Pulmonary artery endothelial cell (primary cell): ENCODE measurements around the gene KIF25. TPM values are rescaled to one million over a fixed set of nuclear protein-coding genes. Genes with fewer than 3 reads are reported as not detected.

ENCODE experiments used
- DNase-seq: peaks from one replicate; pipeline ENCODE4 v3.0.0-alpha.2; 2011; ENCODE audit warnings: low read depth, low spot score
- total RNA-seq: library from RNA; depleted of rRNA; stranded (reverse); fragments of >200 nt; gene quantifications from 2 replicates; pipeline ENCODE4 v1.2.3, GENCODE V29; 2014

KIF25 gene
- total RNA-seq: not detected in 2 replicates

GRCh38 chr6:167997642-167998041, at the start of gene KIF25:
TSS of gene KIF25 (plus strand) at chr6:167997671. CDS start at chr6:168029586, 31,915 bp downstream.
- no peak for DNase-seq

- DNase-seq: no peak
These were observed 49.8 kb upstream of the KIF25 start for GRCh38 chr6:167947716-167948115.

DNA sequence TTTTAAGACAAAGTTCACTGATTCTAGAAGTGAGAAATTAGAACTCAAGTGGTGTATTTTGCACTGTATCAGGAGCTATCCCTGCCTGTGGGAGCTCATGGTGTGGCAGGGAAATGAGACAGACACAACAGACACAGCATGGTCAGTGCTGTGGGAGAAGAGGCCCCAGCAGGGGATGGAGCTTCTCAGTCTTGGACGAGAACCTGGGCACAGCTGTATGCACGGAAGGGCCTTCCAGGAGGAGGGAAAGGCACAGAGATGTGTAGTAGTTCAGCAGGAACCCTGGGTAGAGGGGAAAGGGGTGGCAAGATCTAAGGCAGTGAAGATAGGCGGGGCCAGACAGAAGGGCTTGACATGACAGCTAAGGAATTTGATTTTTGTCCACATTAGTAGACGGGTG, 48.8 kb upstream of the KIF25 start:
- DNase-seq: no peak

GRCh38 chr6:167949121-167949684, 48.3 kb upstream of the KIF25 start:
- DNase-seq: no peak

DNA sequence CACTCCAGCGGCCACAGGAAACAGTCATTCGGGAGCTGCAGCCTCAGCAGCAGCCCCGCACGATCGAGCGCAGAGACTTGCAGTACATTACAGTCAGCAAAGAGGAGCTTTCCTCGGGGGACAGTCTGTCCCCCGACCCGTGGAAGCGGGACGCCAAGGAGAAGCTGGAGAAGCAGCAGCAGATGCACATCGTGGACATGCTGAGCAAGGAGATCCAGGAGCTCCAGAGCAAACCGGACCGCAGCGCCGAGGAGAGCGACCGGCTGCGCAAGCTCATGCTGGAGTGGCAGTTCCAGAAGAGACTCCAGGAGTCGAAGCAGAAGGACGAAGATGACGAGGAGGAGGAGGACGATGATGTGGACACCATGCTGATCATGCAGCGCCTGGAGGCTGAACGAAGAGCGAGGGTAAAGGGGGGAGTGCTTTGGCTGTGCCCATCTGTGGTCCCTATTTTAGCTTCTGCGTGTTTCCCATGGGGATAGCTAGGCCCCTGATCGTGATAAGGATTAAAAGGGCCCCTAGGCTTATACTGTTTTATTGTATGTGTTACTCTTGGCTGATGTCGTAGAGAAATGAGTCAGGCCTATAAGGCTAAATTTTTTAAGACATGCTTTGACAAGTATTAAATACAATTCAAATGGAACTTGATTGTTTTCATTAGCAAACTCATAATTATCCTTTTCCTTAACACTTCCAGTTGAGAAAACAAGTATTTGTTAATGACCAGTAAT, 45.5 kb upstream of the KIF25 start:
- DNase-seq: no peak

DNA sequence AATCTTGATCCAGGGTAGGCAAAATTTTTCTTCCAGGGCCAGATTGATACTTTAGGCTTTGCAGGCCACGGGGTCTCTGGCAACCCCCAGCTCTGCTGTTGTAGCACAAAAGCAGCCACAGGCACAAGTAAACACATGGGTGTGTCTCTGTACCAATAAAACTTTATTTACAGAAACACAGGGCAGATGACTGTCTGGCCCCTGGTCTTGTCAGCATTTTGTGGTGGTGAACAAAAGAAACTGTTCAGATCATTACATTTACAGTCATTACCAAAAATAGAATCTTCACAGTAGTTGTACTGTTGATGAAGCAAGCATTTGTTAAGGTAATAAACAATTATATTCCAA, 45.0 kb upstream of the KIF25 start:
- DNase-seq: no peak

- no peak for DNase-seq
These were observed 43.9 kb upstream of the KIF25 start for GRCh38 chr6:167953551-167953950.

- DNase-seq: no peak
These were observed 43.3 kb upstream of the KIF25 start for GRCh38 chr6:167954151-167954550.

- no peak for DNase-seq
These were observed 41.0 kb upstream of the KIF25 start for GRCh38 chr6:167956491-167956890.

DNA sequence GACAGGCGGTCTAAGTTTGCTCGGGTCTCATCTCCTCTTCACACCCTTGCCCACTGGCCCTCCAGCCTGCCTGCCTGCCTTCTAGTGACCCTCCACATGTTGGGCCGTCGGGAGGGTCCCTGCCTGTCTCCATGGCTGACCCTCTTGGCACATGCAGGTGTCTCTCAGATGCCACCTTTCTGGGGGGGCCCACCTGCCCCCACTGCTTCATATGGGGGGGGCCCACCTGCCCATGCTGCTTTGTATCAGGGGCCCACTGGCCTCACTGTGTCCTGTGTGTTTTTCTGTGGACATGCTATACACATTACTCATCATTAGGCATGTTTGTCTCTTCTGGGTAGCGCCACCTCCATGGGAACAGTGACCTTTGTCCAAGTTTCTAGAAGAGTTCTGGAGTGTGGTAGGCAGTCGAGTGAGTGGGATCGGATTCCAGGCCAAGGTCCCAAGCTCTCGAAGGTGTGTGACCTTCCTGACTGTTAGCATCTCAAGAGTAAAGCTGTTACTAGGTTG, 40.4 kb upstream of the KIF25 start:
- no peak for DNase-seq

- no peak for DNase-seq
These were observed 39.8 kb upstream of the KIF25 start for GRCh38 chr6:167957626-167958025.

- no peak for DNase-seq
These were observed 36.9 kb upstream of the KIF25 start for GRCh38 chr6:167960579-167960978.

DNA sequence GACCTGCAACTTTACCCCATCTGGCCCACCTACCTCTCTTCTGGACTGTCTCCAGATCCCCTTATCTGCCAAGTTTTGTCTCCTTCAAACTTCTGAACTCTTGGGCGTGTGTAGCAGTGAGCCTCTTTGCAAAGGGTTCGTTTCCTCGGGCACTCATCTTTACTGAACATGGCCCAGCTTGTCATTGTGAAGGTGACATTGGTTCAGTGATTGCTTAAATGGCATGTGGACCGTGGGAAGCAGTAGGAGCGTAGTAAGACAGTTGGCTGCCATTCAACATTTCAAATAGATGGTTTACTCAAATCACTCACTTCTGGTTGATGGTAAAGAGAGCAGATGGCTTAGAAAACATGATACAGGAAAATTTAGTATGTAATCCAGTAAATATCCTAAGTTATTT, 34.8 kb upstream of the KIF25 start:
- DNase-seq: no peak

- DNase-seq: no peak
These were observed 33.8 kb upstream of the KIF25 start for GRCh38 chr6:167963589-167964057.

DNA sequence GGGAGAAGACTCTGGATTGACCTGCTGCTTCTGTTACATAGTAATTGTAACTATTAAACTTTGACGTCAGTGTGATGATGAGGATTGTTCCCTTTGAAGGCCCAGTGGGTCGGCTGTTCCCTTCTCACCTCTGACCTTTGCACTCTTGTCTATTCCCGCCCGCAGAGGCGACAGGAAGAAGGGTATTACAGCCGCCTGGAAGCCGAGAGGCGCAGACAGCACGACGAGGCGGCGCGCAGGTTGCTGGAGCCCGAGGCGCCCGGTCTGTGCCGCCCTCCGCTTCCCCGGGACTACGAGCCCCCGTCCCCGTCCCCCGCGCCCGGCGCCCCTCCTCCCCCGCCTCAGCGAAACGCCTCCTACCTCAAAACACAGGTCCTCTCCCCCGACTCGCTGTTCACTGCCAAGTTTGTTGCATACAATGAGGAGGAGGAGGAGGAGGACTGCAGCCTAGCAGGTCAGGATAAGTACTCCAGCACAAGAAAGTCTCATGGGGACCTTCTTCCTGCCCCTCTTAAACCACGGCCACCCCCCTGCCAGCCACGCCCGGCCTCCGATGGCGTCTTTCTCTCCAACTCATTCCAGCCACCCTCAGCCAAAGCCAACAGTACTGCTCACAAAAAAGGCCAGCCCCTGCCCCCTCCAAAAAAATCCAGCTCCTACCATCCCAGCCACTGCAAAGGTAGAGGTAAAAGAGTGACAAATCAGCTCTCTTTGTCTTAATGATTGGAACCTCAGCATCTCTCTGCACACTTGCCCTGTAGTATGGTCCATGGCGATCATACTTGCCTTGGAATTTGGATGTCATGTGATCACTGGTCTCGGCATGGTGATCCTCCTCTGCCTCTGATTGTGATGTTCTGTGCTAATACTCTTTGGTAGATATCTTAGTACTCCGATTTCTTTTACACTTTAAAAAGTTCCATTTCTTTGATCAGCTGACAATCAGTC, 31.6 kb upstream of the KIF25 start:
- no peak for DNase-seq

DNA sequence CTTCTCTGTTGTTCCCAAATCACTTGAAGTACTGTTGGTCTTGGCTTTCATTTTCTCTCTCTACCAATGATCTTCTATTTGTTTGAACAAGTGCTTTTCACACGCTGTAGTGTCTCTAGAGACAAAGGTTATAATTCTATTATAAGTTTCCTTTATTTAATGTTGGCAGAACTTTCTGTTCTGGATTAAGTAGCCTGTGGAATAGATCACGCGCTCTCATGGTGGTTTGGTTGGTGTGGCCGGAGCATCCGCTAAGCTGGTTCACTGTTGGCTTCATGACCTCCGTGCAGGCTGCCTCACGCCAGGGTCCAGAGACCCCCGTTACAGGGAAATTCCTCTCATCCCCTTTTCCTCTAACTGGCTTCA, 30.9 kb upstream of the KIF25 start:
- no peak for DNase-seq

DNA sequence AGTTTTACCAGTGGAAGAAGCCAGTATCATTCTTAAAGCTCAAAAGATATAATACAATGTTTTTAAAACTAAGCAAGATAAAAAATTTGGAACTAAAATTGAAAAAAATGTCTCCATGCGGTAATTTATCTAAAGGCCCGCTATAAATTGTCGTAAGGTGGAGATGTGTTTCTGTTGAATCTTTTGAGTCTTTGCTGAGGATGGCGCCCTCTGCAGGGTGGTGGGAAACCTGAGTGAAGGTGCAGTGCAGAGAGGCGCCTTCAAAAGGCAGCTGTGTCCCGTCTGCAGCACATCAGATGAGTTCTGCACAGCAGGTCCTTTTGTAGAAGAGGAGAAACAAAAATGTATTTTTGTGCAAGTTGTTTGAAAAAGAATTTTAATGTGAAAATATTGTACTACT, 29.4 kb upstream of the KIF25 start:
- DNase-seq: no peak

GRCh38 chr6:167970230-167970629, 27.2 kb upstream of the KIF25 start:
- DNase-seq: no peak

- no peak for DNase-seq
These were observed 25.3 kb upstream of the KIF25 start for GRCh38 chr6:167972193-167972592.

GRCh38 chr6:167973148-167973885, 24.2 kb upstream of the KIF25 start:
- DNase-seq: no peak

DNA sequence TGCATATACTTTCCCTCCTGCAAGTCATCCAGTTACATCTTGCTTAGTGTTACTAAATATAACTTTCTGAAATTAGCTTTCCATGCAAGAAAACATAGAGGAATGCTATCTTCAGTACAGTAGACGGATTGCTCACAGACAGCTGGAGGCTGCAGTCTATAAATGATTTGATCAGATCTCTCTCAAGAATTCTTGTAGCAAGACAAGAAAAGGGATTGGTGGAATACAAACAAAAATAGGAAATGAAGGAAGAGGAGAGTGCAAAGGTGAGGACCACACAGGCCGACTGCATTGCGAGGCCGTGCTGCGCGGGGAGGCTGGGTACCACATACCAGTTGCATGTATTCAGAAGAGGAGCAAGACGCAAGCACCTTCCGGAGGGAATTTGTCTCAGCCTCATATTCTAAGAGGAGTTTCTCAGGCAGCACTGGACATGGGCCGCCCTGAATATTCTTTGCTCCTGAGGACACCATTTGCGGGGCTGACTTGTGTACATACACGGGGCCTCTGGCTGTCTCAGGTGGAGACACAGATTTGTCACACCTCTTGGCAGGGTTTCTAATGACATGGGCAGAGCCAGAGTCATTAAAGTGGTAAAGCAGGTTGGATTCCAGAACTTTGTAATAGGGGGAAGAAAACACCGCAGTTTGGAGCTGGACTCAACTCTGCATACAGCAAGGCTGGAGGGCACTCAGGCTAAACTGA, 22.7 kb upstream of the KIF25 start:
- no peak for DNase-seq
